Stimulated activated naive CD8-positive, alpha-beta T cell treated with anti-CD3 and anti-CD28 coated beads, Interleukin-15, Interleukin-2, amounts not matched to agents 100 U/mL and 50 U/mL, for 24 hours (primary cell): ENCODE data around the gene ITPKC.
"Not testable (repeated sequence)": the region's sequence is repeated elsewhere in the genome, so short reads cannot be mapped to it uniquely, and the experiment has no call there.

Experiments
- ATAC-seq: fragments of 150-1000 bp; cut with Tn5 transposase; one replicate; pipeline ENCODE4 v1.10.0; 2021
- DNase-seq: peaks from one replicate; pipeline ENCODE4 v3.0.0; 2021

The ITPKC gene

GRCh38 chr19:40716031-40716481 is 856 bp upstream of the ITPKC start:
- peak; percentile 80 for DNase-seq
- peak; percentile 42 for ATAC-seq

- DNase-seq, result no peak
- ATAC-seq, result no peak
These were observed 490 bp downstream of the ITPKC start for GRCh38 chr19:40717325-40717879.

- DNase-seq, result peak; percentile 17
- ATAC-seq, result no peak
These were observed 1.2 kb downstream of the ITPKC start for GRCh38 chr19:40717880-40718773.

- peak; percentile 22 for DNase-seq
- no peak for ATAC-seq
These were observed 2.0 kb downstream of the ITPKC start for GRCh38 chr19:40718774-40719391.

GRCh38 chr19:40719414-40719894 is 2.5 kb downstream of the ITPKC start:
- ATAC-seq (no peak), DNase-seq (no peak)

- no peak for ATAC-seq
- no peak for DNase-seq
These were observed 4.2 kb downstream of the ITPKC start for GRCh38 chr19:40721140-40721486.

GRCh38 chr19:40721936-40722661 is 5.2 kb downstream of the ITPKC start:
- DNase-seq (no peak), ATAC-seq (no peak)

- no peak for DNase-seq
- ATAC-seq, result no peak
These were observed 6.8 kb downstream of the ITPKC start for GRCh38 chr19:40723661-40724254.

- ATAC-seq (no peak), DNase-seq (no peak)
These were observed 7.4 kb downstream of the ITPKC start for GRCh38 chr19:40724315-40724714.

- DNase-seq (no peak), ATAC-seq (peak; percentile 88)
These were observed 7.9 kb downstream of the ITPKC start for GRCh38 chr19:40724855-40725254.

GRCh38 chr19:40726279-40726678 is 9.4 kb downstream of the ITPKC start:
- no peak for DNase-seq

GRCh38 chr19:40730065-40730464 is 13.2 kb downstream of the ITPKC start:
- not testable (repeated sequence) for DNase-seq, ATAC-seq

More at GRCh38 chr19:40726279-40726678, 9.4 kb downstream of the ITPKC start:
- ATAC-seq, result no peak

GRCh38 chr19:40732304-40732703 is 15.4 kb downstream of the ITPKC start:
- not testable (repeated sequence) for ATAC-seq, DNase-seq

GRCh38 chr19:40733149-40733548 is 16.2 kb downstream of the ITPKC start:
- ATAC-seq (no peak), DNase-seq (no peak)

- no peak for DNase-seq
These were observed 18.3 kb downstream of the ITPKC start for GRCh38 chr19:40735013-40735771.

GRCh38 chr19:40736661-40737060 is 19.7 kb downstream of the ITPKC start:
- no peak for ATAC-seq
- DNase-seq, result no peak

More at GRCh38 chr19:40735013-40735771, 18.3 kb downstream of the ITPKC start:
- ATAC-seq, result no peak

- ATAC-seq (no peak), DNase-seq (no peak)
These were observed 20.3 kb downstream of the ITPKC start for GRCh38 chr19:40737102-40737644.

GRCh38 chr19:40739030-40739839 is 22.3 kb downstream of the ITPKC start:
- ATAC-seq, result no peak

GRCh38 chr19:40739871-40740703 is 23.2 kb downstream of the ITPKC start:
- ATAC-seq (no peak), DNase-seq (no peak)

More at GRCh38 chr19:40739030-40739839, 22.3 kb downstream of the ITPKC start:
- no peak for DNase-seq
